GM21526 (cell line): ENCODE data around the gene KIF13A.
"Not testable (repeated sequence)": the region's sequence is repeated elsewhere in the genome, so short reads cannot be mapped to it uniquely, and the experiment has no call there.

ENCODE experiments used
- ATAC-seq: cut with Tn5 transposase; IDR thresholded peaks from one replicate; pipeline ENCODE4 v1.9.1; 2021; ENCODE audit warnings: moderate library complexity; ENCODE audit not compliant: unreplicated experiment, low FRiP score

Gene KIF13A

DNA sequence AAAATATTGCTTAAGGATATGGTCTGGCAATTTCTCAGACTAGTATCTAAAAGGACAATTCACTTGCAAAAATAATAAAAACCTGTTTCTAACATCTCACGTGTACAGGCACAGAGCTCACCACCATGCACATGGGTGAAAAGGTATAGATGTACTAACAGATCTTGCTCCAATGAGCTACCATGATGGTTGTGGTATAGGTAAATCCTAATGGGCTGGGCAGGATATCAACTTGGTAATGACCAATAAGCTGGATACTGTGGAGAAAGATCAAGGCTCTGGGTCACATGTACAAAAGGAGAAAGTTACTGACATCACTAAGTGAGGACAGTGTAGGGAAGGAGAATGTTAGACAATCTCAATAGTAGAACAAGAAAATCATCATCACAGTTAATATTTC is 169.7 kb downstream of the KIF13A start:
- no peak for ATAC-seq

DNA sequence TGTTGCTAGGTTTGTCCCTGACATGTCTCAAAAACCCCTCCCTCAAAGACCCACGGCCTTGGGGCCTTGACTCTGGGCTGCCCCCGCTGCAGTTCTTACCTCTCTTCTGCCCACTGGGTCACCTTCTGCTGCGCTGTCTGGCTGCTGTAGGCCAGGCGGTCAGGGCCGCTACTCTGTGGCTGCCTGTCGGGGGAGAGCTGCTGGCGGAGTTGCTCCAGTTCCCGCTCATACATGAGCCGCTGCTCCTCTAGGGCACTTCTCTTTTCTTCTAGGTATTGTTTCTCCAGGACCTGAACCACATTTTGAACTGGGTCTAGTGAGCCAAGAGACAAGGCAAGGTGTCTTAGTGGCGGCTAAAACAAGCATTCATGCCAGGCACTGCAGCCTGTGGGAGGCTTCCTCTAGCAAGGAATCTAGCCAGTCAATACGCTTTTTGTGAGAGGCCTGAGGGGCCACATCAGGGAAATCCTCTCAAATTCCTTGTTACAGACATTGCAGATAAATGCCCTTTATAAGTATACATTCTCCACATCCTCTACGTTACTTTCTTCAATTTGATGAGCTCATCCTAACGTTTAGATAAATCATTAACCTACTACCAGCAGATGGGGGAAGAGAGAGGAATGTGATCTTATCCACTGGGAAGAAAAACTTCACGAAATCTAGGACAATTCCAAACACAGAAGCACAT is 170.4 kb downstream of the KIF13A start:
- no peak for ATAC-seq

DNA sequence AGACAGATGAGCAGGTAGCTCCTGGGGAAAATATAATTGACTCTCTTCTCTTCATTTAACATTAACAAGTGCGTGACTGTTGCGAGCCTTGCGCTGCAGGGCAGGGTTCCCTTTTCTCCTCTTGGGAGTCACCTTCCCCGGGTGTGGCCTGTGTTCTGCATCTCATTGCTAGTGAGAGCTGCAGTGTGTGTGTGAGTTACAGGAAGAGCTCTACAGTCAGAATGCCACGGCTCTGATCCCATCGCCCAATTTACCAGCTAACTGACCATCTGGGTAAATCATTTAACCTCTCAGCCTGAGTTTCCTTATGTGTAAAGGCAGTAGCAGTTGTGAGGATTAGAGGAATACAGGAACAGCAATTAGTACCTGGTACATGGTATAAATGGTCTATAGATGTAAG is 173.9 kb downstream of the KIF13A start:
- ATAC-seq: no peak

DNA sequence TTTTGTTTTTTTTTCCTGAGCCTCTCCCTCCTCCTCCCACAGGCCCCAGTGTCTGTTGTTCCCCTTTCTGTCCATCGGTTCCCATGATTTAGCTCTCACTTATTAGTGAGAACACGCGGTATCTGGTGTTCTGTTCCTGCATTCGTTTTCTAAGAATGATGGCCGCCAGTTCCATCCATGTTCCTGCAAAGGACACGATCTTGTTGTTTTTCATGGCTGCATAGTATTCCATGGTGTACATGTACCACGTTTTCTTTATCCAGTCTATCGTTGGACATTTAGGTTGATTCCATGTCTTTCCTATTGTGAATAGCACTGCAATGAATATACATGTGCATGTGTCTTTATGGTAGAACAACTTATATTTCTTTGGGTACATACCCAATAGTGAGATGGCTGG is 175.1 kb downstream of the KIF13A start:
- ATAC-seq: no peak

DNA sequence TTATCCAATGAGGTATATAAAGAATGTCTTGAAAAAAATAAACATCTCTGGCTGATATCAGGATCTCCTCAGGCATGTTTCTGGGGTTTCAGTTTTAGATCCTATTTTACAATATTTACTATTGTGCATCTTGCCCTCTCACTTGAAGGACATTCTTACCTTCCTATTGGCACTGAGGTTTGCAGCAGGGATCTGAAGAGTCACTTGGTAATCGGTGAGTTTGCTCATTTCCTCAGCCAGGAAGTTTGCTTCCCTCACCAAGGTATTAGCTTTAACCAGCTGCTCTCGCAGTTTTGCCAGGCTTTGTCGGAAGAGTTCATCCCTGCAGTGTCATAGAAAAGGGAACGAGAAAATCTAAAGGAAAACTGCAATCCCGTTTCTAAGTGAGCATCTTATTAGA is 178.8 kb downstream of the KIF13A start:
- no peak for ATAC-seq

DNA sequence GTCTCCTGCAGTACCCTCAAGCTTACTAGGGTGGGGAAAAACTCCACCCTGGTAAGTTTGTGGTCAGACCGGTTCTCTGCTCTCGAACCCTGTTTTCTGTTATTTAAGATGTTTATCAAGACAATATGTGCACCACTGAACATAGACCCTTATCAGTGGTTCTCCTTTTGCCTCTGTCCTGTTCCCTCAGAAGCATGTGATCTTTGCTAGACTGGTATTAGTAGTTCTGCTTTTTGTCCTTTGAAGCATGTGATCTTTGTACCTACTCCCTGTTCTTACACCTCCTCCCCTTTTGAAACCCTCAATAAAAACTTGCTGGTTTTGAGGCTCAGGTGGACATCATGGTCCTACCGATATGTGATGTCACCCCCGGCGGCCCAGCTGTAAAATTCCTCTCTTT is 180.0 kb downstream of the KIF13A start:
- not testable (repeated sequence) for ATAC-seq

DNA sequence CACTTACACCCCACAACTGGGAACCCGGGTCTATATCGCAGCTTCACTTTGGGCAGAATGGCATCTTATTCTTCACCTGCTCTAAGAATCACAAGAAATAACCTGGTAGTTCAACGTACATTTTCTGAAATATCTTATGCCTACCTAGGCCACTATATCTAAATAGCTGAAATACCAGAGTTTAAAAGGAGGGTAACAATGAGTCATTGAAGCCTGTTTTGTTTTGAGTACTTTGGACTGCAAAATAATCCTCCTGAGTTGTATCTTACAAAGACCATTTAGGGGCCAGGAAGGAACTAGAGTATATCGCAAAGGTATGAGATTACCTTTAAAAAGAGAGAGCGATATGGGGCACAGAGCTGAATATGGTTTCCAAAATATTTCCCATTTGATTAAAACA is 184.0 kb downstream of the KIF13A start:
- ATAC-seq: no peak

DNA sequence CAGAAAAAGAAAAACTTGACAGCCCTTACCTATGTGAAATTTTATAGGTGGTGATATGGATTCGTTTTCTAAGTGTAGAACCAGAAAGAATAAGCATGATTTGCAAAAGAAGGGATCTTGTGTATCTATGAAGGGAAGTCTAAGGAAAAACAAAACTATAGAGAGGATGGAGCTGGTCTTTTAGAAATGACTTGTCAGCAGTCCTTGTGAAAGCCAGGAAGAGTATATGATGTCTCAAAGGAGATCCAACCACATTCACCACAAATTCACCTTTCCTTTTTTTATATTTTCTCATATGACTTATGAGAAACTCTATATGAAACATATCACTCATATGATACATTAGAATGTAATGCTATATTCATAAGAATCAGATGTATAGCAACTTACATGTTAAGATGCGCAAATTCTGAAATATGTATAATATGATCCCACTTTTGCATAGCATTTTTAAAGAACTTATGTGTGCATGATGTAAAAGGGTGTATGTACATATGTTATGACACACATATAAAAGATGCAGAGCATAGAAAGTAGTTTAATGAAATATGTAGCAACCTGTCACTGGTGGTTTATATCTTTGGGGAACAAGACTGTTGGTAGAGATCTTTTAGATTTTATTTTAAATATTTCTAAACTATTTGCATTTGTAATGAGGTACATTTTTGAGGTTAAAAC is 188.8 kb downstream of the KIF13A start:
- no peak for ATAC-seq

DNA sequence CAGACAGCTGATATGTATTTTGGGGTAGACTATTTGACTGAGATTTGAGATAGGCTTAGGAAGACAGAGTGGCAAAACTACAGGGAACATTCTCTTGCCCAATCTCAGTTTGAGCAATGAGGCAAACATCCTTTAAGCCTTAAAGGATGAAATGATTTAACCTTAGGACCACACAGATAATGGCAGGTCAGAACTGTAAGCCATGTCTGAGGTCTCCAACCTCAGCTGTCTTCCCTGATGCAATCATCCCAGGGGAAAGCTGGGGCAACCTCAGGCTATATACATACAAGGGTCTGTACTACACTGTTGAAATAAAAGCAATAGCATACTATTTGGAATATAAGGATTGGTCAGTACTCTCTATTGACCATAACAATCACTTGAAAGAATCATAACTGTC is 196.9 kb downstream of the KIF13A start:
- ATAC-seq: no peak

DNA sequence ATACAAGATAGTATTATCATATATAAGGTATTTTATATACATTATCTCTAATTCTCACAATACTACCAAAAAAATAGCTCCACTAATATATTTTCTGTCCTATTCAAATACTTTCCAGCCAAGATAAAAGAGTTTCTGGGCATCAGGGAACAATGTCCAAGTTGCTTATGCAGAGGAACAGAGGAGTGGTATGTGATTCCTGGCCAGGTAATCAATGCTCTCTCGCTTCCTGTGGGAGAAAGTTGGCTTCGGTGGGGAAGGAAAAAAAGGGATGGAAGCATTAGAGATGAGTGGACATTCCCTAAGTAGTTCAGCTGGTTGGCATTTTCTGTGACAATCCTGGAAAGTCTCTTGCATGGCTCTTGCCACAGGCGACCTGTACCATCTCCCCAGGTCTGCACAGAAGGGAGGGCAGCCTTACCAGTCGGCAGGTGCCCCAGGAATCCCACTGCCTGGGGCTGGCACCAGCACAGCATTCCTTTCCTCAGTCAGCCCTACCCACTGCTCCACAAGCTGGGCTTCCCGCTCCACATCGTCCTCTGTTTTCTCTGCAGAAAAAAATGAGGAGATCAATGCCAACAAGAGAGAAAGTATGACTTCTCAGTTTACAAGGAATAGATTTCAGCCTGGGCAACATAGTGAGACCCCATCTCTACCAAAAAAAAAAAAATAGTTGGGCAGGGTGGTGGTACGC is 202.2 kb downstream of the KIF13A start:
- ATAC-seq: no peak

DNA sequence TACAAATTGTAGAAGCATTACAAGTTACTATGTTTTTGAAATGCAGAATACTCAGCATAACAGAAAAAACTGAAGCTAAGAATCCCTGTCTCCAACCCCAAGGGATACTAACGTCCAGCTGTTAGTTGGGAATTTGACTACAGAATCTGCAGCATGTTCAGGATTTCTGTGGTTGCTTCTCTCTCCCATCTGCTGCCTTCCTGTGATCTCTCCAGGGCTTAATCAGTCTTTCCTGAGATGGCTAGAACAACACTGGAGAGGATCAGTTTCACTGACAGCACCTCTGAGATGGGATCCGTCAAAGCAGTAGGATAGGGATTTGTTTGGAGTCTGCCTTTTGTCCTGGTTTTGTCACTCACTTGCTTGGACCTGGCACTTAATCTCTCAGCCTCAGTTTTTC is 207.4 kb downstream of the KIF13A start:
- no peak for ATAC-seq

DNA sequence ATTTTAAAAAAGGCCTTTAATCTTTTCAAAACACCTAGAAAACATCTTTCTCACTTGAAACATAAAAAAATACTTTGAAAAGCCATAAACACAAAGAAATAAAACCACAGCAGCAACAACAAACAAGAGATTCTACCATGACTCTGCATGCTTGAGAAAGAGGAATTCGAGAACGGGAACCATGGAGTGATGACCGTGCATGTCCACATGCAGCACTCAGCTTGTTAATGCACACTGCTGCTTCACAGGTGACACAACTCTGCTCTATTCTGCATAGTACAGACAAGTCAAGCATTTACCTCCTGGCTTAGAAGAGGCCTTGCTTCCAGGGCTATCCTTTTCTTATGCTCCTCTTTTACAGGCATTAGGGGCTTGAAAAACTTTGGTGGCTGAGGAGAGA is 215.8 kb downstream of the KIF13A start:
- no peak for ATAC-seq

DNA sequence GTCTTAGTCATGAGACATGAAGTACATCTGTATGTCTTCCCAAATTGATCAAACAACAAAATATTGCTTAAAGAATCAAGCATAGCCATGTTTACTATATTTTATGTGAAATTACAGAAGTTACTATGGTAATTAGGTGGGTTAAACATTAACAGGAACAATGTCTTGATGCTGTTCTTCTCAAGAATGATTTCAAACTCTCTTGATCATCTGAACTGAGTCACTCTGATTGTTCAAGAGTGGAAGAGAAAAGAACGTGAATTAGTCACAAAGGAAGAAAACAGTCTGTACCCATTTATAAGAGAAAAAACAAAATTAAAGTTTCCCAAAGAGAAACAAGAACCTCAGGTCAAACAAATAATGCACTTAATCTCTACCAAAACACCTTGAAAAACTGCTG is 218.6 kb downstream of the KIF13A start:
- ATAC-seq: no peak

DNA sequence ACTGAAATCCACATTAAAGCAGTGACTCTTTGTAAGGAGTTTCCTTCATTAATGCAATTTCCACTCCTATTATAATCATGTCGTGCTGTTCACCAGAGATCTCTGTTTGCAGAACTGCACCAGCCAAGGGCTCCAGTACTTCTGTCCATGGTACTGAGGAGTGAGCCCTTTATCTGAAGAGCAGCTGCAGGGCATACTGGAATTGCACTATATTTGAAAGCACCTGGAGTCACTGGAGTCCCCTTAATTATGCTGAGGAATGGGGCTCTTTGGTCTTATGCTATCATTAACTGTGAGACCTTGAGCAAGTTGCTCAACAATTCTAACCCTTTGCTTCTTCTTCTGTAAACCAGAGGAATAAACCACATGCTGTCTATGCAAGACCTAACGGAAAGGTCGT is 219.0 kb downstream of the KIF13A start:
- no peak for ATAC-seq

DNA sequence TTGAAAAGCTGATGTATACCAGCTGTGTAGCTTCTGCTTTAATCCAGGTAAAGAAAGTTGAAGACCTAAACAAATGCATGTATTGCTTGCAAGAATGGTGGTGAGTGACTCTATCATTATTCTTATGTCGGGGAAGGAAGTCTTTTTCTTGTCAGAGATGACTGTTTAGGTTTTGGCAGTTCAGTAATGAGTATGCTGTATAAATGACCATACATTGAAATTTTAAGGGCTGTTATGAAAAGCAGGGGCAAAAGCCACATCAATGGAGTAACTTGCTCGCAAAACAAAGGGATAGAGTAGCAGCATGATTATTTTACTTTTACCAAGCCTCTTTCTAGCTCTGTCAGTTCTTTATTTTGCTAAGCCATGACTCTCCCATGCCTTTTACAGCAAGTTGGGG is 224.8 kb downstream of the KIF13A start:
- no peak for ATAC-seq

DNA sequence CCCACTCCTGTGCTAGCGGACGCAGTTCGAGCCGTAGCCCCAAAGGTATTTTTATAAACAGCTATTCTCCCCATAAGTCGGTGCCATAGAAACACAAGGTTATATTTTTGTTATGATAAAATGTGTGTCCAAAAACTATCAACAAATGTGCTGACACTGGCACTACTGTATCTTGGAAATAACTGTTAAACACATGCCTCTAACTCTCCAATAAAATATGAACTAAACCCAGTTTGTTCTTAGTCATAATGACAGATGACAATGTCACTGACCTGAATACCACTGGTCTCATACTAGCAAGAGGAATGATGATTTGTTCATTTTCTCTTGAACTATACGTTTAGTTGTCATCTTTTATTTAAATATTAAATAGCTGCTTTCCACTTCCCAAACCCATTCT is 229.3 kb downstream of the KIF13A start:
- no peak for ATAC-seq

DNA sequence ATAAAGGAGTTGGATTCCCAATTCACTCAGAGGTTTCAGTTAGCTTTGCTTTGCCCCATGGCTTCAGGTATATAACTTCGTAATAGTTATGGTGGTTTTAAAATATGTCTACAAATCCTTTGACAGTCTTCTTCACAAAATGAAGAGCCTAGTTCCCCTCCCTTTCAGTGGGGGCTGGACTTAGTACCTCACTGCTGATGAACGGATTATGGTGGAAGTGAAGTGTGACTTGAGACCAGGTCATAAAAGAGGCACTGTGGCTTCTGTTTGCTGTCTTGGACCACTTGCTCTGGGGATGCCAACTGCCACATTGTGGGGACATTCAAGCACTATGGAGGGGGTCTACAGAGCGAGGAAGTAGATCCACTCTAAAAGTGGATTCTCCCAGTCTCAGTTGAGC is 233.2 kb downstream of the KIF13A start:
- ATAC-seq: no peak

DNA sequence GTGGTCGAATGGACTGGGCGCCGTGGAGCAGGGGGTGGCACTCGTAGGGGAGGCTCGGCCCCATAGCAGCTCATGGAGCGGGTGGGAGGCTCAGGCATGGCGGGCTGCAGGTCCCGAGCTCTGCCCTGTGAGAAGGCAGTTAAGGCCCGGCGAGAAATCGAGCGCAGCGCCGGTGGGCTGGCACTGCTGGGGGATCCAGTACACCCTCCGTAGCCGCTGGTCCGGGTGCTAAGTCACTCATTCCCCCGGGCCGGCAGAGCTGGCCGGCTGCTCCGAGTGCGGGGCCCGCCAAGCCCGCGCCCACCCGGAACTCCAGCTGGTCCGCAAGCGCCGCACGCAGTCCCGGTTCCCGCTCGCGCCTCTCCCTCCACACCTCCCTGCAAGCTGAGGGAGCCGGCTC is 242.1 kb downstream of the KIF13A start:
- ATAC-seq: not testable (repeated sequence)

DNA sequence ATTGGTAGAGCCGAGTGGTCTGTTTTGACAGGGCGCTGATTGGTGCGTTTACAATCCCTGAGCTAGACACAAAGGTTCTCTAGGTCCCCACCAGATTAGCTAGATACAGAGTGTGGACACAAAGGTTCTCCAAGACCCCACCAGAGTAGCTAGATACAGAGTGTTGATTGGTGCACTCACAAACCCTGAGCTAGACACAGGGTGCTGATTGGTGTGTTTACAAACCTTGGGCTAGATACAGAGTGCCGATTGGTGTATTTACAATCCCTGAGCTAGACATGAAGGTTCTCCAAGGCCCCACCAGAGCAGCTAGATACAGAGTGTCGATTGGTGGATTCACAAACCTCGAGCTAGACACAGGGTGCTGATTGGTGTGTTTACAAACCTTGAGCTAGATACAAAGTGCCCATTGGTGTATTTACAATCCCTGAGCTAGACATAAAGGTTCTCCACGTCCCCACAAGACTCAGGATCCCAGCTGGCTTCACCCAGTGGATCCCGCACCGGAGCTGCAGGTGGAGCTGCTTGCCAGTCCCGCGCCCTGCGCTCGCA is 242.6 kb downstream of the KIF13A start:
- not testable (repeated sequence) for ATAC-seq

DNA sequence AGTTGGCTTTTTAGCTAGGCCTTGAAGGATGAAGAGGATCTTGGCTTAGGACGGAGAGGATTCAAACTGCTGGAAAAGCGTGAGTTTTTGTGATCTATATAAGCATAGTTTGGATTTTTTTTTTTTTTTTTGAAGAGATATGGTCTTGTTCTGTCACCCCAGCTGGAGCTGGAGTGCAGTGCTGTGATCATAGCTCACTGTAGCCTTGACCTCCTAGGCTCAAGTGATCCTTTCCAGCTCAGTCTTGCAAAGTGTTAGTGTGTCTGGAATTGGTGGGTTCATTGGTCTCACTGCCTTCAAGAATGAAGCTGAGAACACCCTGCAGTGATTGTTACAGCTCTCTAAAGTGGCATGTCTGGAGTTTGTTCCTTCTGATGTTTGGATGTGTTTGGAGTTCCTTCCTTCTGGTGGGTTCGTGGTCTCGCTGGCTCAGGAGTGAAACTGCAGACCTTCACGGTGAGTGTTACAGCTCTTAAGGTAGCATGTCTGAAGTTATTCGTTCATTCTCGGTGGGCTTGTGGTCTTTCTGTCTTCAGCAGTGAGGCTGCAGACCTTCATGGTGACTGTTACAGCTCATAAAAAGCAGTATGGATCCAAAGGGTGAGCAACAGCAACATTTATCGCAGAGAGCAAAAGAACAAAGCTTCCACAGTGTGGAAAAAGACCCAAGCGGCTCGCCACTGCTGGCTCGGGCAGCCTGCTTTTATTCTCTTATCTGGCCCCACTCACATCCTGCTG is 243.2 kb downstream of the KIF13A start:
- no peak for ATAC-seq

DNA sequence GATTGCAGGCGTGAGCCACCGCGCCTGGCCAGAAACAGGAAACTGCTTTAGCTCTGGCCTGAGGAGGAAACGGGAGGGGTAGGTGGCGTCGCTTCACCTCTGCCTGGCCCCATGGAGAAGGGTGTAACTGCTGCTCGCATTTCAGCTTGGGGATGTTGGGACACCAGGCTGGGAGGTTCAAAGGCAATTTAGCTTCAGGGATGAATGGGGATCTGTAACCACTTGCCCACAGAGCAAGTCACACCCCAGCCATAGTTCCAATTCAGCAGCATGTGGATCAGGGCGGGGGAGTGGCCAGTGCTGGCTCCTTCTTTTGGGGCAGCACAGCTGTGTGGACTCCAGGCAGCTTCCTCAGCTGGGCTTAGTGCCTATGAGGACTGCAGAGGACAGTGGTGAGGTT is 245.9 kb downstream of the KIF13A start:
- ATAC-seq: no peak
